Stimulated activated CD8-positive, alpha-beta memory T cell treated with anti-CD3 and anti-CD28 coated beads, Interleukin-15, amount 100 ng/mL, for 48 hours (primary cell): Measurements from ENCODE around the gene GATAD2B.
"Not testable (repeated sequence)": the region's sequence is repeated elsewhere in the genome, so short reads cannot be mapped to it uniquely, and the experiment has no call there.

ENCODE experiments used
- DNase-seq, 2 donors: peaks; one replicate each; pipeline ENCODE4 v3.0.0-alpha.2; 2020; ENCODE audit warnings: low read depth in 2 of 2

GATAD2B gene

DNA sequence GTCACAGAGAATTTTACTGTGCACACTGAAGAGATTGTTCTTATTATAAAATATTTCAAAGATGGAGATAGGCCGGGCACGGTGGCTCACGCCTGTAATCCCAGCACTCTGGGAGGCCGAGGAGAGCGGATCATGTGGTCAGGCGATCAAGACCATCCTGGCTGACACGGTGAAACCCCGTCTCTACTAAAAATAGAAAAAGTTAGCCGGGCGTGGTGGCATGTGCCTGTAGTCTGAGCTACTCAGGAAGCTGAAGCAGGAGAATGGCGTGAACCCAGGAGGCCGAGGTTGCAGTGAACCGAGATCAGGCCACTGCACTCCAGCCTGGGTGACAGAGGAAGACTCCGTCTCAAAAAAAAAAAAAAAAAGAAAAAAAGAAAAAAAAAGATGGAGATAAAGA lies 82.0 kb downstream of the GATAD2B start:
- DNase-seq, result not testable (repeated sequence)

- DNase-seq, result not testable (repeated sequence)
These were observed 88.8 kb downstream of the GATAD2B start for GRCh38 chr1:153833968-153834367.

DNA sequence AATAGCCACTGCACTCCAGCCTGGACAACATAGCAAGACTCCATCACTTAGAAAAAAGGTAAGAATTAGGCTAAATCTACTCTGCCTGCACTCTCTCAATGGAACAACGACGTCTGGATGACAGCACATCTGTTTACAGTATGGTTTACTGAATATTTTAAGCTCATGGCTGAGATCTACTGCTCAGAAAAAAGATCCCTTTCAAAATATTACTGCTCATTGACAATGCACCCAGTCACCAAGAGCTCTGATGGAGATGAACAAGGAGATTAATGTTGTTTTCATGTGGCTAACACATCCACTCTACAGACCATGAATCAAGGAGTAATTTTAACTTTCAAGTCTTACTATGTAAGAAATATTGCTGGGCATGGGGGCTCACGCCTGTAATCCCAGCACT lies 89.6 kb downstream of the GATAD2B start:
- DNase-seq, result no peak

DNA sequence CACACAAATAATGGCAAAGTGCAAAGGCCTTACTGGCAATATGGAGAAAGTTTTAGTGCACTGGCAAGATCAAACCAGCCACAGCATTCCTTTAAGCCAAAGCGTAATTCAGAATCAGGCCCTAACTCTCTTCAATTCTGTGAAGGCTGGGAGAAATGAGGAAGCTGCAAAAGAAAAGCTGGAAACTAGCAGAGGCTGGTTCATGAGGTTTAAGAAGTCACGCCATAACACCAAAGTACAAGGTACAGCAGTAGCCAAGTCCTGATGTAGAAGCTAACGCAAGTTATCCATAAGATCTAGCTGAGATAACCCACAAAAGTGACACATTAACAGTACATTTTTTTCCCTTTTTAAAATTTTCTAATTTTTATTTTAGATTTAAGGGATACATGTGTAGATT lies 90.5 kb downstream of the GATAD2B start:
- DNase-seq, result no peak

- DNase-seq, result no peak
These were observed 91.7 kb downstream of the GATAD2B start for GRCh38 chr1:153831026-153831425.

DNA sequence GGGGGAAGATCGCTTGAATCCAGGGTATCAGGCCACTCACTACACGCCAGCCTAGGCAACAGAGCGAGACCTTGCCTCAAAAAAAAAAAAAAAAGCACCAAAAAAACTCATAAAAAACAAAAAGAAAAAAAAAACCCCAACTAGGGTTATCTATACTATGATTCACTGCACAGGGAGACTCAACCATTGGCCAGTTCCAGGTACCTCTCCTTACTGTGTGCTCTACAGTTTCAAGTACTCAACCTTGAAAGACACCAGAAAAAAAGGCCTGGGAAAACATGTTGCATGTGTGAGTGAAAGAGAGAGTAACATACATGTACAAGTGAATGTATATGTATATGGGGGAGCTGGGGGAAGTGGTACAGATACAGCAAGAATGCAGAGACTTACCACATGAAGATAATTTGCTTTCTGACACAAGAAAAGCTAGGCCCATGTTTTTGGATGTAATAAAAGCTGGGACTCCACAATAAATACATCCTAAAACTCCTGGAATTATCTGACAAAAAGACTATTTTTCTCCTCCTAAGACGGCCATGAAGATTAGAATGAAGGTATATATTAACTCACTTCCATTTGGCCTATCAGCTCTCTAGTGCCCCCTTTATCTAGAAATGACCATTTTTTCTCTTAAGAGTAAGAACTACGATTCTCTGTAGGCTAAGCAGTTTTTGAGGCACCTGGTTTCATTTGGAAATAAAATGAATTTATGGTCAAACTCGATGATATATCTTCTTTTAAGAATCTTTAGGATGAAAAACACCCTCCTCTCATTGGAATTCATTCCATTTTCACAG lies 95.4 kb downstream of the GATAD2B start:
- no peak for DNase-seq

DNA sequence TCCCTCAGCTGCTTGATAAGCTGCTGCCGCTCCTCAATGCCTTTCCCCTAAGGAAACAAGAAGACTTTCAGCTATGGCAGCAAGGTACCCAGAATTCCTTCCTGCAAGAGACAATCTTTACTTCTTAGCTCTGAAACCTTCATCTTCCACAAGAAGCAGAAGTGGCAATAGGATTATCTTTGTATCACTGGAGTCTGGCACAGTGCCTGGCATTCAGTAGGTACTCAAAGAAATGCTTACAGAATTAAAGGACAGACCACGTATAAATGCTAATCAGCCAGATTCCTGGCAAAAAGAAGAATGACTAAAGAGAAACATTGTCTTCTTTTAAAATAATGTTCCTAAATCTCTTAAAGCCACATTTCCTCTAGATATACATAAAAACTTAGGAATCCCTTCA lies 103.9 kb downstream of the GATAD2B start:
- DNase-seq, result no peak

DNA sequence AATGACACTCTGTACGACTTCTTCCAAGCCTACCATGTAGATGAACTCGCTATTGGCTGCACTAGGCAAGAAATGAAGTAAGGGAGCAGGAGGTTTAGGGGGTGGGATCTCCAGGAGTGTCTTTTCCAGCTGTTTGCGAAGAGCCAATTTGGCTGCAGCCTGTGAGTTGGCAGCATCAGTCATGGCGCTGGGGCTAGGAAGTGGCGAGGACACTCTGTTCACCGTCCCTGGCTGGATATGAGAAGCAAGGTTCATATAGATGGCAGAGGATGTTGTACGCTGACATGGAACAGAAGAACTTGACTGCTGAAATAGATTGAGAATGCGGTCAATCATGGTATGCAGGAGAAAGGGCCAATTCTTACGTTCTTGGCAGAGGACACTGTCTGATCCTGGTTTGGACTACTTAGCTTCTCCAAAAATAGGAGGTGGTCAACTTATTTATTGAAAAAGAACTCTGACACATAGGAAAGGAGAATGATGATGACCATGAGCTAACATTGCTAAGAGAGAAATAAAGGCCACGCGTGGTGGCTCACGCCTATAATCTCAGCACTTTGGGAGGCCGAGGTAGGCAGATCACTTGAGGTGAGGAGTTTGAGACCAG lies 106.4 kb downstream of the GATAD2B start:
- no peak for DNase-seq

DNA sequence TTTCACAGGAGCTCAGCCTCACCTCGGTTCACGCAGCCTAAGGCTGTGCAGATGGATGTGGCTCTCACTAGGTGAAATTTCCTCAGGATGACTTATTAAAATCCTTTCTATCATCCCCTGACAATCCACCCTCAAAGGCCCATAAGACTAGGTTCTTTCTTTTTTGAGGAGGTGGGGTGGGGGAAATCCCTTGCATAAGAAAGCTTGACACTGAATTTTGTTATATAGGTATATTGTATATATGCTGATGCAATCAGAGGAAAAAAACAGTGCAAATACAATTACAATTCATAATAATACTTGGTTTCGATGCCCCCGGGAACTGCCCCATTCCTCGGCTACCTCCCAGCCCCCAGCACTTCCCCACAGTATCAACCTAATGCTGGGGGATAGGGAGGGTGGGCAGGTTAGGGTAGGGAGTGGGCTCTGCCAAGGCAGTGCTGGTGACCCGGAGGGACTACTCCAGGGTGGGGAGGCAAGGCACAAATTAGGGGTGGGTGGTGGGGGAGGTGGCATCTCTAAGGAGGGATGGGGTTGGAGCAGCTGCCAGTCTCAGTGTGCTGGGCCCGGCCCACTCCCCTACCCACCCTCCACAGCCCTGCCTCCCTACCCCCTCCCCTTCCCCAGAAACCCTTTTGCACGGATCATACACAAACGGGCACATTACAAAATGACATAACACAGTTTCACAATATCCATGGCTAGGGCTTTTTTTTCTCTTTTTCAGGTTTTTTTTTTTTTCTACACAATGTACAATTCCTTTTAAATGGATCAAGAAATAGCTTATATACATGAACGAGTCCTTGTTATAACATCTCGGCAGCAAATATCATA lies 116.7 kb downstream of the GATAD2B start:
- DNase-seq, result no peak

DNA sequence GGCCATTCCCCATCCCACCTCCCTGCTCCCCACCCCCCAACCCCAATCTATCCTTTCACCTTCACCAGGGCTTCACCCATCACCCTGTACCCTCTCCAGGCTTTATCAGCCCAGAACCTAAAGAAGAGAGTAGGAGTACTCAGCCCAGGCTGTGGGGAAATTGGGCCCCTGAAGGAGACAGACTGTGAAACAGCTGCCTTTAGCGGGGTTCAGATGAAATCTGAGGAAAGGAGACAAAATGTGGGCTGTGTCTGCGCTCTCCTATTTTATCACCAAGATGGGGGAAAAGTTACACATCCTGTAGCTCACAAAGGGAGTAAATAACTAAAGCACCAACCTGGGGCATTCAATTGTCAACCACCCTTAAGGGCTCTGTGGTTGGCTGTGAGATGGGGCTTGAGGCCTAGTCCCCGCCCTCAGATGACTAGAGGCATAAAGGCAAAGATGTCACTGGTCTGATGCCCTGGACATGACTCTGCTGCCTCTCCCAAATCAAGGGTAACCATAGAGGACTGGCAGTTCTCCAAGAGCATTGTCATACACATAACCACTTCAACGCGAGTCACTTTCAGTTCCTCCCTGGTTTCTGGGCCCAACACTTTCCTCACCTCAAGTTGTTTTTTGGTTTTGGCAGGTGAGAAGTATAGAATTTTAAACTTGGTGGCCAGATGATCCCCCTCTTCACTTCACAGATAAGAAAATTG lies 117.6 kb downstream of the GATAD2B start:
- peak; percentile 64 to 73 for DNase-seq

GRCh38 chr1:153804112-153804511 lies 118.7 kb downstream of the GATAD2B start:
- no peak for DNase-seq

DNA sequence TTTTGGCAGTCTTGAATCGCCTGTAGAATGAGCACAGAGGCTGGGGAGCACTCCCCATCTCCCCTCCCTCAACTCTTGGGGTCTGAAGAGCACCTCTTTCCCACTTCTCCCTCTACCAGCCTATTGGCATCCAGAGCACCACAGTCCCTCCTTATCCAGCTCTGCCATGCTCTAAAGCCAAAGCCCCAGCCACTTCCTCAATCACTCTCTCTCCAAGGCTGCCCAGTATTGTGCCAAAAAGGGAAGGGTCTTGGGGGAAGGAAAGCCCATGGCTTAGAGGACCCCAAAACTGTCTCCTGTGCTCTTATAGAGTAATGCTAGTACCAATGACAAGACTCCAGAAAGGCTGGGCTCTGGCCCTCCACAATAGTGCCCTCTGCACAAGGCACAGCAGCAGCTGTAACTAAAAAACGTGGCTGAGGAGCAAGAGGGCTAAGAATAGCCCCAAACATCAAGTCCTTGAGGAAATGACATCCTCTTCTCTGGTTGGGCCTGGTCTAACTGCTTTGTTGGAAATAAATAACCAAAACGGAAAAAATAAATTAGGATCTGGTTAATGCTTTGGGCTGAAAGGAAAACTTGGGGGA lies 119.2 kb downstream of the GATAD2B start:
- DNase-seq, result no peak

DNA sequence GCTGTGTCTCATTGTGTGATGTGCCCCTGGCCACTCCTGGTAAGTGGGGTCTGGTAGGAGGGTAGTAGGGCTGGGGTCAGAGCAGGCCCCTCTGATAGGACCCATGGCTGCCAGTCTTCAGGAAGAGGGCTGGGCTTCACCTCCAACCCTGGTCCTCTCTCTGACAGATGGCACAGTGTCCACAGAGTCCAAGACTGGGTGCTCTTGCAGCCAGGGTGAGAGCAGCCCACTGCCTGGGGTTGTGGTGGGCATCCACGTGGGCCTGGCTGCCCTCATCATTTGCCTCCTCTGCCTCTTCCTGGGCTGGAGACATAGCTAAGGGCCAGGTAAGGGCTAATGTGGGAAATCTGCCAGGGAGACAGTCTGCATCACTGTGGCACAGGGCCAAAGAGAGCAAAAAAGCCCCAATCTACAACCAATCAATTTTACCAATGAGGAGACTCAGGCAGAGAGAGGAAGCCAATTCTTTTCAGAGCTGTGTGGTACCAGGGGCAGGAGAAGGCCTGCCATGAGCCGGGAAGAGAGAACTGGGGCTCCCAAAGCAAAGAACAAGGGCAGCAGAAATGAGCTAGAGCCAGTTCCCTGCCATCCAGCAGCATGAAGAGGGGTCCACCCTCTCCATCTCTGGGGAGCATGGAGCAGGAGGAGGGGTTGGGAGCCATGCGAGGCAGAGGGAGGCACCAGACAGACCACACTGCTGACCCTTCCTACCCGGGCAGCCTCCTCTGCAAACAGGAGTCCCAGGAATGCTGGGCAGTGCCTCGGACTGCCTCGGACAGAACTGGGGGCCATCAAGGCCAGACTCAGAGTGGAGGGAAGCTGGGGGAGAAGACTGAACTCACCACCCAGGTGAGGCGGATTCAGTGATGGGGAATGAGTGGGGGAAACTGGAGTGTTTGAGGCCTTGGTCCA lies 120.7 kb downstream of the GATAD2B start:
- DNase-seq, result no peak

- DNase-seq, result no peak
These were observed 121.6 kb downstream of the GATAD2B start for GRCh38 chr1:153801028-153801625.

GRCh38 chr1:153800516-153800915 lies 122.3 kb downstream of the GATAD2B start:
- no peak for DNase-seq

DNA sequence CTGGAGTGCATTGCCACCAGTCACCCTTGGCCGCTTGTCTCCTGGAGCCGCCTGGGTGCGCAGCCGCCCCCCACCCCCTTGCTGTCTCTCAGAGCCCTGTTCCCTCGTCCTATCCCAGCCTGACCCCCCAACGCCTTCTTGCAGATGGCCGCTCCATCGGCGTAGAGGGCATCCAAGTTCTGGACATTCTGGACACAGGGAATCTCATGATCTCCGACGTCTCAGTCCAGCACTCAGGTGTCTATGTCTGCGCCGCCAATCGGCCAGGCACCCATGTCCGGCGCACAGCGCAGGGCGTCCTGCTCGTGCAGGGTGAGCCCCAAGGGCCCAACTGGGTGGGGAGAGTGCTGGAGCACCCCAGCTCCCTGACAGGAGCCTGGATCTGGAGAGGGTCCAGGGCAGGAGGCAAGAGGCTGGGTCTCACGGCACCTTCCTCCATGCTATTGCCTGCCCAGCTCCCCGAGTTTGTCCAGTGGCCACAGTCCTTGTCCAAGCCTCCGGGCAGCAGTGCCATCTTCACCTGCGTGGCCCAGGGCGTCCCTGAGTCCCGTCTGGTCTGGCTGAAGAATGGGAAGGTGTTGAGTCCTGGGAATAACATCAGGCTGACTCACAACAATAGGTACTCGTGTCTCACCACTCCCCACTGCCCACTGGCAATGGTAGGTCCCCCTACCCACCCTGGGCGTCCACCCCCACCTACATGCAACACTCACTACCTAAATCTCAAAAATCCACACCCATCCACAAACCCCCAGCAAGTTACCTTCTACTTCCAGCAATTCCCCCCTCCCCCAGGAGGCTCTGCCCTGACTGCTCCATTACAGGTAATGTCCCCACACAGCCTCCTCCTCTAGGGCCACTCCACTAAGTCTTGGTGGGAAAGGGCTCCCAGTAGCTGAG lies 123.0 kb downstream of the GATAD2B start:
- DNase-seq, result no peak

- DNase-seq, result no peak
These were observed 123.8 kb downstream of the GATAD2B start for GRCh38 chr1:153799016-153799415.

DNA sequence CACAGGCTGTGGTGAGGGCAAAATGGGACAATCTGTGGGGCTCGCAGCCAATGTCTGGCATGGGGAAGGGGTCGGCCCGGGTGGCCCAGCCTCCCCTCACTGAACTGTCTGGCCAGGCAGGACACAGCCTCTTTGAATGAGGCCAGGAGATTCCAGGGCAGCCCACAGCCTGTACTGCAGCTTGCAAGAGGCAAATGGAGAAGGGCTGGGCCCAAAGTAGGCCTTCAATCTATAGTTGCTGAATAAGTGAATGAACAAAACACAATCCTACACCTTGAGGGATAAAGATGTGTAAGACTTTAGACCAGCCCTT lies 124.3 kb downstream of the GATAD2B start:
- DNase-seq, result no peak
